ENCODE results near the gene MORN3. TPM values are rescaled to one million over a fixed set of nuclear protein-coding genes. Genes with fewer than 3 reads are reported as not detected.
"Not testable (repeated sequence)": the region's sequence is repeated elsewhere in the genome, so short reads cannot be mapped to it uniquely, and the experiment has no call there.

Gene MORN3
- polyA plus RNA-seq, 2 of the 4 experiments (the other 2 are of a cell fraction), result 0.17 to 0.47 TPM

GRCh38 chr12:121637231-121637914 lies 32.1 kb downstream of the MORN3 start:
- no peak overlapping the region for H3K4me2 ChIP-seq
- FAIRE-seq (no peak), ATAC-seq (peak in 1 of 2 experiments; percentile 11; a peak in 1 of 6 replicates), DNase-seq (ENCODE audit: low read depth in 1 of 2, low spot score in 1 of 2) (no peak)
- no peak for TF ChIP-seq RFX5 (IDR thresholded peaks at IDR 0.05)
- no peak for TF ChIP-seq CHD4 (IDR thresholded peaks at IDR 0.05; ENCODE audit: borderline replicate concordance)
- TF ChIP-seq ZSCAN20 (CRISPR knock-in tag; IDR thresholded peaks at IDR 0.05), result no peak
- peaks cover 9% of the 10 kb centered on the region; the same call in 2 of the 3 replicates for H3K4me1 ChIP-seq
- H3K4me3 ChIP-seq, result no peak overlapping the region
- no peak overlapping the region for H3K27ac ChIP-seq
- ChIA-PET CTCF (interaction anchor here (0.7 to 5.7 kb wide), 6 partner anchors 8 to 143 kb away, joined by 3 to 32 read pairs (median 4); partner anchors contain the start of gene ORAI1), POLR2A (interaction anchor here (1.4 kb wide), 1 partner anchor 11 kb away, joined by 5 read pairs; the partner anchor contains the start of gene ORAI1)
- 91% methylated on average over 7 of the region's 10 CpGs for WGBS (ENCODE audit: missing lambda C conversion rate)
- no peaks in the 10 kb centered on the region for H3K9me3 ChIP-seq

GRCh38 chr12:121634836-121635235 lies 34.6 kb downstream of the MORN3 start:
- CTCF ChIA-PET, result interaction anchor here (1.5 to 5.7 kb wide), 4 partner anchors 9 to 135 kb away, joined by 5 to 32 read pairs (median 11); partner anchors contain the start of gene ORAI1
- no peak for TF ChIP-seq NPAS2 (CRISPR knock-in tag; IDR thresholded peaks at IDR 0.05; ENCODE audit: borderline replicate concordance)
- TF ChIP-seq ZFP36 (IDR thresholded peaks at IDR 0.05; ENCODE audit: borderline replicate concordance, partially characterized antibody), result no peak
- TF ChIP-seq FOSB (CRISPR knock-in tag; IDR thresholded peaks at IDR 0.05), result no peak
- TF ChIP-seq CHD4 (IDR thresholded peaks at IDR 0.05; ENCODE audit: borderline replicate concordance), result no peak
- TF ChIP-seq HOXB13 (CRISPR knock-in tag; IDR thresholded peaks at IDR 0.05; ENCODE audit: low read depth), result no peak
- no peak for TF ChIP-seq JUN (IDR thresholded peaks at IDR 0.05)
- no peak for TF ChIP-seq PBX3 (IDR thresholded peaks at IDR 0.05)
- no peak for TF ChIP-seq CTCF (IDR thresholded peaks at IDR 0.05)
- no peak for TF ChIP-seq BHLHE40 (IDR thresholded peaks at IDR 0.05; ENCODE audit: low read depth, low read length)
- no peak for TF ChIP-seq FOXS1 (CRISPR knock-in tag; IDR thresholded peaks at IDR 0.05)

GRCh38 chr12:121633833-121634196 lies 35.6 kb downstream of the MORN3 start:
- POLR2A ChIA-PET; H3K27ac ChIP-seq; H3K4me2 ChIP-seq; H3K9me3 ChIP-seq; DNase-seq (ENCODE audit: low read depth in 1 of 2, low spot score in 1 of 2); H3K4me3 ChIP-seq; ATAC-seq; FAIRE-seq: not testable (repeated sequence)
- CTCF ChIA-PET, result interaction anchor here (0.8 to 2.2 kb wide), 2 partner anchors 9 to 81 kb away, joined by 3 to 9 read pairs; no protein-coding TSS in a partner anchor
- WGBS (ENCODE audit: missing lambda C conversion rate), result 93% methylated on average over 6 of the region's 11 CpGs
- H3K4me1 ChIP-seq, result peaks cover 22% of the 10 kb centered on the region

More at GRCh38 chr12:121634836-121635235, 34.6 kb downstream of the MORN3 start:
- peak; percentile 20 to 28; a peak in 2 of 6 replicates for ATAC-seq
- DNase-seq (ENCODE audit: low read depth in 1 of 2, low spot score in 1 of 2), result no peak
- WGBS (ENCODE audit: missing lambda C conversion rate), result 97% methylated on average over 13 of the region's 13 CpGs
- no peak for FAIRE-seq
- Histone ChIP-seq H3K9me3 (no peaks in the 10 kb centered on the region), H3K4me2 (no peak overlapping the region), H3K4me1 (peaks cover 12% of the 10 kb centered on the region), H3K27ac (no peak overlapping the region), H3K4me3 (no peak overlapping the region)
- POLR2A ChIA-PET, result interaction anchor here (0.5 to 1.9 kb wide), 2 partner anchors 8 to 66 kb away, joined by 3 to 6 read pairs; partner anchors contain the start of gene ORAI1

- DNase-seq (ENCODE audit: low read depth in 1 of 2, low spot score in 1 of 2) (no peak), FAIRE-seq (no peak), ATAC-seq (no peak)
- ChIA-PET CTCF (interaction anchor here (0.6 to 2.2 kb wide), 6 partner anchors 9 to 129 kb away, joined by 3 to 9 read pairs (median 3); no protein-coding TSS in a partner anchor), POLR2A (no interaction called here)
- Histone ChIP-seq H3K9me3 (no peaks in the 10 kb centered on the region), H3K27ac (no peak overlapping the region), H3K4me2 (no peak overlapping the region), H3K4me3 (no peak overlapping the region), H3K4me1 (peaks cover 36% of the 10 kb centered on the region)
- TF ChIP-seq EHF (CRISPR knock-in tag; IDR thresholded peaks at IDR 0.05), result no peak
- TF ChIP-seq FOSB (CRISPR knock-in tag; IDR thresholded peaks at IDR 0.05), result no peak
- no peak for TF ChIP-seq KDM5A (IDR thresholded peaks at IDR 0.05)
- peak; percentile 27; the same call in 1 of the 2 replicates for TF ChIP-seq KDM1A (IDR thresholded peaks at IDR 0.05; ENCODE audit: low read depth)
- no peak for TF ChIP-seq ZC3H11A (IDR thresholded peaks at IDR 0.05)
- TF ChIP-seq HEYL (CRISPR knock-in tag; IDR thresholded peaks at IDR 0.05), result no peak
- no peak for TF ChIP-seq FOSL2 (IDR thresholded peaks at IDR 0.05)
- TF ChIP-seq FOSL2 (CRISPR knock-in tag; IDR thresholded peaks at IDR 0.05), result no peak
- WGBS (ENCODE audit: missing lambda C conversion rate), result 80% methylated on average over 11 of the region's 11 CpGs
These were observed 37.1 kb downstream of the MORN3 start for GRCh38 chr12:121632069-121632970.
